MM.1S (cell line): ENCODE results near the gene CD38.

Experiments used
- DNase-seq: peaks from one replicate; pipeline ENCODE4 v3.0.0-alpha.2; 2015
- H2AFZ ChIP-seq: fragments of 300-600 bp; sonication (generic); 2 replicates; pipeline ENCODE4 v1.6.0; 2016; ENCODE audit warnings: antibody characterized with exemption, low read length
- H3F3A ChIP-seq: fragments of 300-600 bp; sonication (generic); 2 replicates; pipeline ENCODE4 v1.6.1; 2016; ENCODE audit warnings: mild to moderate bottlenecking, antibody characterized with exemption, low read length, moderate library complexity, mixed read lengths; ENCODE audit not compliant: insufficient read depth
- H3K27ac ChIP-seq: fragments of 300-600 bp; sonication (generic); 2 replicates; pipeline ENCODE4 v1.5.1; 2016; ENCODE audit warnings: mild to moderate bottlenecking, low read length
- H3K27me3 ChIP-seq: fragments of 300-600 bp; sonication (generic); replicated peaks from 2 replicates; pipeline ENCODE4 v1.6.0; 2016; ENCODE audit warnings: low read length; ENCODE audit not compliant: insufficient read depth
- H3K36me3 ChIP-seq: fragments of 300-600 bp; sonication (generic); replicated peaks from 2 replicates; pipeline ENCODE4 v1.6.1; 2016; ENCODE audit warnings: mild to moderate bottlenecking, low read length, mixed read lengths; ENCODE audit not compliant: insufficient read depth
- H3K4me1 ChIP-seq: fragments of 300-600 bp; sonication (generic); 2 replicates; pipeline ENCODE4 v1.6.1; 2016; ENCODE audit warnings: low read length, mixed read lengths
- H3K4me2 ChIP-seq: fragments of 300-600 bp; sonication (generic); 2 replicates; pipeline ENCODE4 v1.6.0; 2016; ENCODE audit warnings: low read depth, low read length
- H3K4me3 ChIP-seq: fragments of 300-600 bp; sonication (generic); 2 replicates; pipeline ENCODE4 v1.5.1; 2016; ENCODE audit warnings: low read length, mixed read lengths
- H3K79me2 ChIP-seq: fragments of 300-600 bp; sonication (generic); 2 replicates; pipeline ENCODE4 v1.6.1; 2016; ENCODE audit warnings: mixed run types, low read length, mixed read lengths
- H3K9ac ChIP-seq: fragments of 300-600 bp; sonication (generic); 2 replicates; pipeline ENCODE4 v1.6.1; 2016; ENCODE audit warnings: low read length, mixed read lengths
- H3K9me2 ChIP-seq: fragments of 300-600 bp; sonication (generic); replicated peaks from 2 replicates; pipeline ENCODE4 v1.6.1; 2016; ENCODE audit warnings: mild to moderate bottlenecking, low read length, mixed read lengths; ENCODE audit not compliant: insufficient read depth
- H3K9me3 ChIP-seq: fragments of 300-600 bp; sonication (generic); replicated peaks from 2 replicates; pipeline ENCODE4 v1.6.1; 2016; ENCODE audit warnings: mild to moderate bottlenecking, low read length, mixed read lengths; ENCODE audit not compliant: insufficient read depth
- H4K20me1 ChIP-seq: fragments of 300-600 bp; sonication (generic); 2 replicates; pipeline ENCODE4 v1.6.1; 2016; ENCODE audit warnings: mild to moderate bottlenecking, low read length, moderate library complexity, mixed read lengths; ENCODE audit not compliant: insufficient read depth
- CTCF ChIP-seq: fragments of 300-600 bp; sonication (generic); IDR thresholded peaks from 2 replicates; pipeline ENCODE4 v1.5.1; 2016; ENCODE audit warnings: antibody characterized with exemption, low read length, mixed read lengths
- EZH2 ChIP-seq: fragments of 300-600 bp; sonication (generic); optimal IDR thresholded peaks from 2 replicates; pipeline ENCODE3; 2017; ENCODE audit warnings: low read depth, mild to moderate bottlenecking, antibody characterized with exemption, low read length, mixed read lengths
- EZH2phosphoT487 ChIP-seq: fragments of 300-600 bp; sonication (generic); IDR thresholded peaks from 2 replicates; pipeline ENCODE4 v1.6.1; 2018; ENCODE audit warnings: antibody characterized with exemption, low read length

The CD38 gene

GRCh38 chr4:15769202-15769601, 8.9 kb upstream of the CD38 start:
- peaks cover 47% of the 10 kb centered on the region for H3K4me1 ChIP-seq
- no peak overlapping the region for H3K4me3 ChIP-seq
- H3K9ac ChIP-seq: no peak overlapping the region
- no peaks in the 10 kb centered on the region for H3K9me2 ChIP-seq
- DNase-seq: no peak
- H3F3A ChIP-seq: peaks cover 32% of the 10 kb centered on the region
- TF ChIP-seq CTCF (no peak), EZH2phosphoT487 (no peak), EZH2 (no peak)
- H3K79me2 ChIP-seq: no peaks in the 10 kb centered on the region
- no peak overlapping the region for H3K27ac ChIP-seq
- H3K4me2 ChIP-seq: no peak overlapping the region
- H4K20me1 ChIP-seq: no peaks in the 10 kb centered on the region
- no peaks in the 10 kb centered on the region for H3K36me3 ChIP-seq
- no peak overlapping the region for H2AFZ ChIP-seq
- H3K9me3 ChIP-seq: no peaks in the 10 kb centered on the region
- peaks cover 13% of the 10 kb centered on the region; the same call in 1 of the 2 replicates for H3K27me3 ChIP-seq

GRCh38 chr4:15771216-15772058, 6.7 kb upstream of the CD38 start:
- Histone ChIP-seq H3K4me3 (no peak overlapping the region; the same call in 1 of the 2 replicates), H4K20me1 (no peaks in the 10 kb centered on the region), H3K9me3 (no peaks in the 10 kb centered on the region), H3K36me3 (no peaks in the 10 kb centered on the region), H3K27ac (peak overlapping the region; percentile 43; the same call in 1 of the 2 replicates), H2AFZ (no peak overlapping the region), H3K9me2 (no peaks in the 10 kb centered on the region), H3F3A (peaks cover 22% of the 10 kb centered on the region), H3K27me3 (peaks cover 29% of the 10 kb centered on the region; the same call in 1 of the 2 replicates), H3K79me2 (no peaks in the 10 kb centered on the region), H3K4me1 (peaks cover 31% of the 10 kb centered on the region), H3K4me2 (peak overlapping the region; percentile 61), H3K9ac (no peak overlapping the region)
- peak; percentile 73 for DNase-seq
- TF ChIP-seq EZH2 (no peak), CTCF (no peak), EZH2phosphoT487 (no peak)

GRCh38 chr4:15774020-15774420, 4.1 kb upstream of the CD38 start:
- H3K36me3 ChIP-seq: no peaks in the 10 kb centered on the region
- DNase-seq: no peak
- H3K4me3 ChIP-seq: no peak overlapping the region
- H4K20me1 ChIP-seq: no peaks in the 10 kb centered on the region
- H3K9me2 ChIP-seq: no peaks in the 10 kb centered on the region
- H3K4me1 ChIP-seq: peaks cover 34% of the 10 kb centered on the region
- no peak overlapping the region for H2AFZ ChIP-seq
- peaks cover 39% of the 10 kb centered on the region; the same call in 1 of the 2 replicates for H3K27me3 ChIP-seq
- H3K9me3 ChIP-seq: no peaks in the 10 kb centered on the region
- no peak for TF ChIP-seq CTCF
- TF ChIP-seq EZH2: no peak
- TF ChIP-seq EZH2phosphoT487: no peak
- H3F3A ChIP-seq: peaks cover 32% of the 10 kb centered on the region
- no peak overlapping the region for H3K4me2 ChIP-seq
- H3K27ac ChIP-seq: no peak overlapping the region
- no peaks in the 10 kb centered on the region for H3K79me2 ChIP-seq
- H3K9ac ChIP-seq: no peak overlapping the region
